Measurements from ENCODE around the gene SPTLC3. TPM values are rescaled to one million over a fixed set of nuclear protein-coding genes. Genes with fewer than 3 reads are reported as not detected.
A peak's percentile ranks its signal among the peaks of the same experiment; 100 is the strongest.

The SPTLC3 gene
- 9.9 TPM for total RNA-seq

DNA sequence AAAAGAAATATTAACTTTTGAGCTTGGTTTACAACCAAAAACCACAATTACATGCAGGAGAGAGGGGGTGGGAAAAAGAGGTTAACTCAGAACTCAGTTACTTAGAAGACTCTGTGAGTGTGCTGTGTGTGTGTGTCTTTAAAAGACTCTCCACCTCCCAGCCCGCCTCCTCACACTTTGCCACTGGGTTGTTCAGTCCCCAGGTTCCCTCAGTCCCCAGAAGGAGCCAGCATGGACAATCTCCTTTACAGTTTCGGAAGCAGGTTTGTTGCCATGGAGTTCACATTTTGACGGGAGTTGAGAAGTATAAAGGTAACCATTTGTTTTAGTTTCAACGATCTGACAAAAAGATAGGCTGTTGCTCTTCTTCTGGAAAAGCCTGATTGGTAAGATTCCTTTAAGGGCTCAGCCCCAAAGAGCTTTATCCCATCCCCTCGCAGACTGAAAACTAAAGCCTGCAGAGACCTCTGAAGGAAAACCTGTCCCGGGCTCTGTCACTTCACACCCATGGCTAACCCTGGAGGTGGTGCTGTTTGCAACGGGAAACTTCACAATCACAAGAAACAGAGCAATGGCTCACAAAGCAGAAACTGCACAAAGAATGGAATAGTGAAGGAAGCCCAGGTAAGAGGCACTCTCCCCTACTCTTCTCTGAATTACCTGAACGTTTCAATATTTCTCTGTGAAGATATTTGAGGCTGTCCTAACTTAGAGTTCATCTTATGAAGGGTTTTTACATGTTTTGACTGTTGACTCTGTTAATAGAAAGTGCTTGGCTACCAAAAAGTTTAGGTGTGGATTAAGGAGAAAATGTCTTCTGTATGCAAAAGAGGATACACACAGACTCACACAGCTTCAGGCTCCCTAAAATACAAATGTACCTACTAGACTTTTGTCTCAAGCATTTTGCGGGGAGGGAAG, at the start of gene SPTLC3:
TSS of gene SPTLC3 (plus strand) at position 212 of the 921 bp plus-strand sequence. CDS start at position 508, 296 bp downstream.
- no peaks in the 10 kb centered on the region for H3K27me3 ChIP-seq (ENCODE audit: control insufficient read depth in 3 of 3, insufficient read depth in 3 of 3, low read length in 3 of 3)
- H3K36me3 ChIP-seq (ENCODE audit: control insufficient read depth in 3 of 3, insufficient read depth in 3 of 3, low read length in 3 of 3) = no peaks in the 10 kb centered on the region
- H3K9ac ChIP-seq (ENCODE audit: low read depth in 1 of 3, low read length in 3 of 3) = peak within 1 kb of the TSS; percentile 15 to 42 (median 24)

DNA sequence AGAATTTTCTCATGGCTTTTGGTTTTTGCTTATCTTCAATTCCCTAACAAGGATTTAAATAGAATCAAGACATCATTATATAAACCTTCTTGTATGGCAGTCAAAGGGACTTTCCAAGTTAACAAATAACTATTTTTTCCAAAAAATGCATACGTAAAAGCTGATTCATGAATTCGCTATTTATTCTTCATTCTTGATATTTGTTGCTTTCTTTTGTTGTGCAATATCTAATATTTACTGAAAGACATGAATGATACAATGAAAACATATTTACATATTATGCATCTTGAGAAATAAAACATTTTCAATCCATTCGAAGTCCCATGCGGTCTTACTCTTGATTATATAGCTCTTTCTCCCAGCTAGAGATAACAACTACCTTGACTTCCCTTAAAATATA, 47.0 kb upstream of the SPTLC3 start:
- Histone ChIP-seq H3K27me3 (ENCODE audit: control insufficient read depth in 3 of 3, insufficient read depth in 3 of 3, low read length in 3 of 3) (no peaks in the 10 kb centered on the region), H3K4me1 (ENCODE audit: control insufficient read depth in 3 of 3, insufficient read depth in 3 of 3, low read length in 3 of 3) (no peaks in the 10 kb centered on the region), H3K27ac (ENCODE audit: low read depth, low read length) (no peak overlapping the region), H3K9ac (ENCODE audit: low read depth in 1 of 3, low read length in 3 of 3) (no peak overlapping the region), H3K36me3 (ENCODE audit: control insufficient read depth in 3 of 3, insufficient read depth in 3 of 3, low read length in 3 of 3) (no peaks in the 10 kb centered on the region), H3K4me3 (ENCODE audit: low read length in 3 of 3) (no peak overlapping the region), H3K9me3 (ENCODE audit: control insufficient read depth in 3 of 3, low read length in 3 of 3) (no peaks in the 10 kb centered on the region)

More for the DNA sequence above, at the start of gene SPTLC3:
- Histone ChIP-seq H3K4me3 (ENCODE audit: low read length in 3 of 3) (peak within 1 kb of the TSS; percentile 37 to 66 (median 51)), H3K4me1 (ENCODE audit: control insufficient read depth in 3 of 3, insufficient read depth in 3 of 3, low read length in 3 of 3) (peaks cover 5 to 15% (median 7%) of the 10 kb centered on the region in 3 donors), H3K27ac (ENCODE audit: low read depth, low read length) (peak within 1 kb of the TSS; percentile 9), H3K9me3 (ENCODE audit: control insufficient read depth in 3 of 3, low read length in 3 of 3) (no peaks in the 10 kb centered on the region)

DNA sequence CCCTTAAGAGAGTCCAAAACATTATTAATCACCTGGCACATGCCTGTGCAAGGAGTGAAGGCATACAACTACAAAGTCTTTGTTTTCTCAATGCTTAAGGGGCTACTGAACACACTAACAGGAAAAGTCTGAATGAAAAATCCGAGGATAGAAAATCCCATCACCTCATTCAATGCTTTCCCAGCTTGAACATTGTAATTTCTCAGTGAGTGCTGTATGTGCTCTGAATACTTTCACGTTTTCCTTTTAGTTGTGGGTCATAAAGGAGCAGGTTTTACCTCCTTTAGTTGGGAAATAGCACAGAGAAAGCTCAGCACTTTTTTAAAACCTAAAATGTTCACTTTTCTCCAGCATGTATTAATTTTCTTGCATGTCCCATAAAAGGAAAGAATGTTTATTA, 45.9 kb upstream of the SPTLC3 start:
- no peaks in the 10 kb centered on the region for H3K27me3 ChIP-seq (ENCODE audit: control insufficient read depth in 3 of 3, insufficient read depth in 3 of 3, low read length in 3 of 3)

DNA sequence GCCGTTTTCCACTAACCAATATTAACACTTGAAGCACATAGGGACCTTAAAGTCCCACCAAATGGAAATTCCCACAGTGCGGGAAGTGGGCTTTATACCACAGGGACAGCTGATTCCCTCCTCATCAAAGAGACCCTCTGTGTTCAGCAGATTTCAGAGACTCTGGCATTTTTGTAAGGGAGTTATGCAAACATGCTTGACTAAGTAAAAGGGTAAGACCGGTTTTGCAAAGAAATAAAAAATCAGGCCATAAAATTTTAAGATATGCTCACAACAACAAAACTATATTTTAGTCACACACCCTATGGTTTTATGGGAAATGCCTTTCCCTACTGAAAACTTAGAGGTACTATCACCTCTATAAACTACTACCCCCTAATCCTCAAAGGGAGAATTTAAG, 45.4 kb upstream of the SPTLC3 start:
- H3K9me3 ChIP-seq (ENCODE audit: control insufficient read depth in 3 of 3, low read length in 3 of 3) = no peaks in the 10 kb centered on the region
- H3K27me3 ChIP-seq (ENCODE audit: control insufficient read depth in 3 of 3, insufficient read depth in 3 of 3, low read length in 3 of 3) = no peaks in the 10 kb centered on the region
- H3K4me1 ChIP-seq (ENCODE audit: control insufficient read depth in 3 of 3, insufficient read depth in 3 of 3, low read length in 3 of 3) = no peaks in the 10 kb centered on the region
- no peak overlapping the region for H3K4me3 ChIP-seq (ENCODE audit: low read length in 3 of 3)
- no peak overlapping the region for H3K27ac ChIP-seq (ENCODE audit: low read depth, low read length)
- H3K36me3 ChIP-seq (ENCODE audit: control insufficient read depth in 3 of 3, insufficient read depth in 3 of 3, low read length in 3 of 3) = no peaks in the 10 kb centered on the region
- no peak overlapping the region for H3K9ac ChIP-seq (ENCODE audit: low read depth in 1 of 3, low read length in 3 of 3)

More for the DNA sequence above, 45.9 kb upstream of the SPTLC3 start:
- Histone ChIP-seq H3K4me1 (ENCODE audit: control insufficient read depth in 3 of 3, insufficient read depth in 3 of 3, low read length in 3 of 3) (no peaks in the 10 kb centered on the region), H3K9me3 (ENCODE audit: control insufficient read depth in 3 of 3, low read length in 3 of 3) (no peaks in the 10 kb centered on the region), H3K36me3 (ENCODE audit: control insufficient read depth in 3 of 3, insufficient read depth in 3 of 3, low read length in 3 of 3) (no peaks in the 10 kb centered on the region), H3K9ac (ENCODE audit: low read depth in 1 of 3, low read length in 3 of 3) (no peak overlapping the region), H3K4me3 (ENCODE audit: low read length in 3 of 3) (no peak overlapping the region), H3K27ac (ENCODE audit: low read depth, low read length) (no peak overlapping the region)

DNA sequence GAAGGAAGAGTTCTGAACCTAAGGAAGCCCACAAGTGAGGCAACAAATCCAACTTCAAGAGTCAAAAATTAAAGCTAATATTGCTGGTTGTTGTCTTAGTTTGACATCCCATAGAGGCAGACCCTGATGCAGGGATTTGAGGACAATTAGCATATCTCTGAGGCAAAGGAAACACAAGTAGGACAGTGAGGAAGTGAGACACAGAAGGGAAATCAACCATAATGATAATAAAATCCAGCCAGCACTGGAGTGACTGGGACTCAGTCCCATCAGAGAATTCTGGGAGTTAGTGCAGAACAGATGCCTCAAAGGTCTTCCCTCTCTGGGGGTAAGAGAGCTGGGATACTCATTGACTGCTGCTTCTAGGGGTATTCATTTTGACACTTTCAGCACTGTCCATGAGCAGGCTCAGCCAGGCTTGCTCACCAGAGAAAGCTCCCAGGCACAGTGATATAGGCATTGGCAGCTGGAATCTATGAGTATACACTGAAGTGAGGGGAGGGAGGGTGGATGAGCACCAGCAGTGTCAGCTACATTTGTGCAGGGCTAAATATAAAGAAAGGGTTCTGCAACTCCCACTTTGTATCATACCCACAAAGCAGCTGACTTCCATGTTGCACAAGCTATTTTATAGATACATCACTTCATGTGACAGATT, 43.4 kb upstream of the SPTLC3 start:
- Histone ChIP-seq H3K27ac (ENCODE audit: low read depth, low read length) (no peak overlapping the region), H3K9me3 (ENCODE audit: control insufficient read depth in 3 of 3, low read length in 3 of 3) (no peaks in the 10 kb centered on the region), H3K4me1 (ENCODE audit: control insufficient read depth in 3 of 3, insufficient read depth in 3 of 3, low read length in 3 of 3) (no peaks in the 10 kb centered on the region), H3K27me3 (ENCODE audit: control insufficient read depth in 3 of 3, insufficient read depth in 3 of 3, low read length in 3 of 3) (no peaks in the 10 kb centered on the region), H3K36me3 (ENCODE audit: control insufficient read depth in 3 of 3, insufficient read depth in 3 of 3, low read length in 3 of 3) (no peaks in the 10 kb centered on the region), H3K4me3 (ENCODE audit: low read length in 3 of 3) (no peak overlapping the region), H3K9ac (ENCODE audit: low read depth in 1 of 3, low read length in 3 of 3) (no peak overlapping the region)

DNA sequence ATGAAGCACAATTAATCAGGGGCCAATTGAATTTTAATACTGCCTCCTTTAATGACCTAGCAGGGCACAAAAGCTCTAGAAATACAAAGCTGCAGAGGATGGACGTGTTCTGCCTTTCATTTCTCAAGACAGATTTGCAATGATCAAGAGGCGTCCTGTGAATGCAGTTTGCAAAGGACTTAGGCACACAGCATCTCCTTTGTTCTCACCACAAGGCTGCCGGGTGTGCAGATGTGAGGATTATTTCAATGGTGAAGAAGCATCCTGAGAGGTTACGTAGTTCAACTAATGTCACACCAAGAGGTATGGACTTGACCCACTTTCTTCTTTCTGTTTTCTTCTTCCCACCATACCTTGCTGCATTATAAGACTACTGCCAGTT, 42.9 kb upstream of the SPTLC3 start:
- no peaks in the 10 kb centered on the region for H3K4me1 ChIP-seq (ENCODE audit: control insufficient read depth in 3 of 3, insufficient read depth in 3 of 3, low read length in 3 of 3)
- H3K27ac ChIP-seq (ENCODE audit: low read depth, low read length) = no peak overlapping the region
- H3K27me3 ChIP-seq (ENCODE audit: control insufficient read depth in 3 of 3, insufficient read depth in 3 of 3, low read length in 3 of 3) = no peaks in the 10 kb centered on the region
- no peak overlapping the region for H3K9ac ChIP-seq (ENCODE audit: low read depth in 1 of 3, low read length in 3 of 3)
- H3K9me3 ChIP-seq (ENCODE audit: control insufficient read depth in 3 of 3, low read length in 3 of 3) = no peaks in the 10 kb centered on the region
- no peak overlapping the region for H3K4me3 ChIP-seq (ENCODE audit: low read length in 3 of 3)
- H3K36me3 ChIP-seq (ENCODE audit: control insufficient read depth in 3 of 3, insufficient read depth in 3 of 3, low read length in 3 of 3) = no peaks in the 10 kb centered on the region

DNA sequence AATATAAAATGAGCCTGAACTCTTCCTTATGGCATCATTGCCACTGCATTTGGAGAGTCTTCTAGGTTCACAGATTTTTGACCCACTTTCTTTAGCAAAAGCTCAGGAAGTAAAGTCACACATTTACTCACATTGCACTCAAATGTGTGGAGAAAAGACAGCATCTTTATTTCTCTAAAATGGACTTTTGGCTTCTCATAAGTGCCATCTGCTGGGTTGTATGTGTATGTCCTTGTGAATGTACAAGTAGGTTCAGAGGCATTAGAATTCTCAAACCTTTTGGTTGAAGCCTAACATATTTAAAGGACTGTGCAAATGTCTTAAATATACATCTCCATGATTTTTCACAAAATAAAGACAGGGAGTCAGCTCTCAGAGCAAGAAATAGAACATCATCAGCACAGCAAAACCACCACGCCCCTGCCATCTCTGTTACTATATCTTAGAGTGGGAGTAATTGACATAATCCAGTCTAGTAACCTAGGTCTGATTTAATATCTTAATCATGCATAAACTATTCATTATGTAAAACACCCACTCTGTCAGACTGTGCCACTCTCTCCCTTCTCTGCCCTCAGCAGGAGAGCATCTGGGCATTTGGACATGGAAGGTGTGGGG, 42.2 kb upstream of the SPTLC3 start:
- H3K9ac ChIP-seq (ENCODE audit: low read depth in 1 of 3, low read length in 3 of 3) = no peak overlapping the region
- no peak overlapping the region for H3K27ac ChIP-seq (ENCODE audit: low read depth, low read length)
- H3K9me3 ChIP-seq (ENCODE audit: control insufficient read depth in 3 of 3, low read length in 3 of 3) = no peaks in the 10 kb centered on the region
- no peaks in the 10 kb centered on the region for H3K36me3 ChIP-seq (ENCODE audit: control insufficient read depth in 3 of 3, insufficient read depth in 3 of 3, low read length in 3 of 3)
- H3K27me3 ChIP-seq (ENCODE audit: control insufficient read depth in 3 of 3, insufficient read depth in 3 of 3, low read length in 3 of 3) = no peaks in the 10 kb centered on the region
- no peaks in the 10 kb centered on the region for H3K4me1 ChIP-seq (ENCODE audit: control insufficient read depth in 3 of 3, insufficient read depth in 3 of 3, low read length in 3 of 3)
- H3K4me3 ChIP-seq (ENCODE audit: low read length in 3 of 3) = no peak overlapping the region

DNA sequence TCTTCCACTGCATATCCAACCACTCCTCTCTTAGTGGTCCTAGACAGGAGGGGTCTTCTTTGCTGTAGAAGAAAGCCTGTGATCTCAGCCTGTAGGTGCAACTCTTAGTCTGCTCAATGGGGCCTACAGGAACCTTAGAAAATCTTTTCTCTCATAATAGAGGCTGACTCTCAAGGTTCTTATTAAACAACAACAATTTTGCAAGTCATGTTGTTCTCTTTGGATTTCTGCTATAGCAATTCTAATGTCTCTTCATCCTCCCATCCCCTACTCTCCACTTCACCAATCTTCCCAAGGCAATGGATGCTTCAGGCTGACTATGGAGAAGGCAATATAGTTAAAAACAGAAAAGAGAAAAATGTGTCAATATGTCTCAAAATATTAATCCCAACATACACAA, 40.8 kb upstream of the SPTLC3 start:
- no peak overlapping the region for H3K27ac ChIP-seq (ENCODE audit: low read depth, low read length)
- no peak overlapping the region for H3K4me3 ChIP-seq (ENCODE audit: low read length in 3 of 3)
- H3K9me3 ChIP-seq (ENCODE audit: control insufficient read depth in 3 of 3, low read length in 3 of 3) = no peaks in the 10 kb centered on the region
- H3K27me3 ChIP-seq (ENCODE audit: control insufficient read depth in 3 of 3, insufficient read depth in 3 of 3, low read length in 3 of 3) = no peaks in the 10 kb centered on the region
- H3K9ac ChIP-seq (ENCODE audit: low read depth in 1 of 3, low read length in 3 of 3) = no peak overlapping the region
- no peaks in the 10 kb centered on the region for H3K4me1 ChIP-seq (ENCODE audit: control insufficient read depth in 3 of 3, insufficient read depth in 3 of 3, low read length in 3 of 3)
- no peaks in the 10 kb centered on the region for H3K36me3 ChIP-seq (ENCODE audit: control insufficient read depth in 3 of 3, insufficient read depth in 3 of 3, low read length in 3 of 3)

DNA sequence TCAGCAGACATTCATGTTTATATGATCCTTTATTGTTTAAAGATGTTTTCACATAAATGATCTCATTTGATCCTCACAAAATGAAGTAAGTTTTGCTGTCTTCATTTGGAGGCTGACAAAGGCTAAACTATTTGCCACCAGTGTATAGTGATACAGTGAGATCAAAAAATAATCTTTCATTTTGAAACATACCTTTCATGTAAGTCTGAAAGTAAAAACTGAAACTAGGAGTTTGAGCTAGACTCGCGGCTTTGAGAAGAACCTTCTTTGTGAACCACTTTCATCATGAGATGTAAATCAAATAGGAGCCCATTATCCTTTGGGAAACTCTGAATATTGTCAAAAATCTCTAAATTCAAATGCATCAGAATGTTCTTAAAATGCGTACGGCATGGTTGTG, 40.3 kb upstream of the SPTLC3 start:
- Histone ChIP-seq H3K4me1 (ENCODE audit: control insufficient read depth in 3 of 3, insufficient read depth in 3 of 3, low read length in 3 of 3) (no peaks in the 10 kb centered on the region), H3K36me3 (ENCODE audit: control insufficient read depth in 3 of 3, insufficient read depth in 3 of 3, low read length in 3 of 3) (no peaks in the 10 kb centered on the region), H3K4me3 (ENCODE audit: low read length in 3 of 3) (no peak overlapping the region), H3K9ac (ENCODE audit: low read depth in 1 of 3, low read length in 3 of 3) (no peak overlapping the region), H3K27me3 (ENCODE audit: control insufficient read depth in 3 of 3, insufficient read depth in 3 of 3, low read length in 3 of 3) (no peaks in the 10 kb centered on the region), H3K27ac (ENCODE audit: low read depth, low read length) (no peak overlapping the region), H3K9me3 (ENCODE audit: control insufficient read depth in 3 of 3, low read length in 3 of 3) (no peaks in the 10 kb centered on the region)
